ENCODE measurements around the gene CDHR2.
A peak's percentile ranks its signal among the peaks of the same experiment; 100 is the strongest.

CDHR2 gene

DNA sequence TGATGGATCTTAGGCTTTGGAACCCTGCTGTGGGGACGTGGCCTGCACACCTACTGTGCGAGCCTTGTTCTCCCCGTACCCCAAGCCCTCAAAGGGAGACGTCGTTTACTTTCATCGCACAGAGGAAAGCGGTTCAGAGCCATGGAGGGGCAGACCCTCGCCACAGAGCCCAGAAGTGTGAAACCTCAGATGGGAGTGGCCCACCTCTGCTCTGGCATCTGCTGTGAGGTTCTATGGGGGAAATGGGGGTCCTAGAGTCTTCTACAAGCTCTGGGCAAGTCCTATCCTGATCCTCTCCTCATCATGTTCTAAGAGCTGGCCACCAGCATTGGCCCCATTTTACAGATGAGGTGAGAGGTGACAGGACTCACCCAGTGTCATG is 8.2 kb upstream of the CDHR2 start:
- TF ChIP-seq, protein P1, sequence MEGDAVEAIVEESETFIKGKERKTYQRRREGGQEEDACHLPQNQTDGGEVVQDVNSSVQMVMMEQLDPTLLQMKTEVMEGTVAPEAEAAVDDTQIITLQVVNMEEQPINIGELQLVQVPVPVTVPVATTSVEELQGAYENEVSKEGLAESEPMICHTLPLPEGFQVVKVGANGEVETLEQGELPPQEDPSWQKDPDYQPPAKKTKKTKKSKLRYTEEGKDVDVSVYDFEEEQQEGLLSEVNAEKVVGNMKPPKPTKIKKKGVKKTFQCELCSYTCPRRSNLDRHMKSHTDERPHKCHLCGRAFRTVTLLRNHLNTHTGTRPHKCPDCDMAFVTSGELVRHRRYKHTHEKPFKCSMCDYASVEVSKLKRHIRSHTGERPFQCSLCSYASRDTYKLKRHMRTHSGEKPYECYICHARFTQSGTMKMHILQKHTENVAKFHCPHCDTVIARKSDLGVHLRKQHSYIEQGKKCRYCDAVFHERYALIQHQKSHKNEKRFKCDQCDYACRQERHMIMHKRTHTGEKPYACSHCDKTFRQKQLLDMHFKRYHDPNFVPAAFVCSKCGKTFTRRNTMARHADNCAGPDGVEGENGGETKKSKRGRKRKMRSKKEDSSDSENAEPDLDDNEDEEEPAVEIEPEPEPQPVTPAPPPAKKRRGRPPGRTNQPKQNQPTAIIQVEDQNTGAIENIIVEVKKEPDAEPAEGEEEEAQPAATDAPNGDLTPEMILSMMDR (IDR thresholded peaks at IDR 0.05; ENCODE audit: extremely low read depth, insufficient read depth, missing control alignments) = no peak
- in situ Hi-C loops (cut with MboI; ENCODE audit: low pct_unique_long_range_greater_than_20kb, low sequenced_read_pairs, unreplicated experiment) = no loop called here
- DNase-seq (ENCODE audit: low spot score) = no peak

DNA sequence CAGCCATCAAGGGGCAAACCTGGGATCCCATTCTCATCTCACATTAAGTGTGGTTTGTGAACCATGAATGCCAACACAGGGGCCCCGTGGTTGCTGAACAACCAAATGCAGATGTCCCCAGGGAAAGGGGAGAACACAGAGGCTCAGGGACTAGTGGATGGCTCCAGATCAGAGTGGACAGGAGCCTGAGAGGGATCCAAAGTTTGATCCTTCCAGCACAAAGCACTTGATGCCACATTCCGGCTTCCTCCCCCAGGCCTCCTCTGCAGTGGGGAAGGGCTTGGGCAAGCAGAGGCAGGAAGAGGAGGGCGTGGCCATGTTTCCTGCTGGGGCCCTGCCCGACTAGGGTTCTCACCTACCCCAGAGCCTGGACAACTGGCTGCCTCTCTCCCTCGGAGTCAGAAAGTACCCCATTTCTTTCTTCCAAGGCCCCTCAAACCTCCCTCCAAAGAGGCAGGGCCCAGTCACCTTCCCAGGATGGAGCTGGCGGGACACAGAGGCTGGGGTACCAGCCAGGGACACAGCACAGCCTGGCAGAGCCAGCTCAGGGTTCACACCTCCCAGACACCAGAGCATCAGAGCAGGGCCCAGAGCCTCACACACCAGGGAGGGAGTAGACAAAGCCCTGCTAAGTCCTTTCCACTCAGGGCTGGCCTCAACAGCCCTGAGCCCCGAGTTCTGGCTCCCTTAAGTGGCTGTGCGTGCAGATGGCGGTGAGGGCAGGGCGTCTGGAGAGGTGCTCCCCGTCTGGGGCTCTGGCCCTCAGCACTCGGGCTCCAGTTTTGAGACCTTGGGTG is 7.6 kb upstream of the CDHR2 start:
- no peak for DNase-seq (ENCODE audit: low spot score)
- TF ChIP-seq, protein P1 (IDR thresholded peaks at IDR 0.05; ENCODE audit: extremely low read depth, insufficient read depth, missing control alignments) = no peak
- in situ Hi-C loops (cut with MboI; ENCODE audit: low pct_unique_long_range_greater_than_20kb, low sequenced_read_pairs, unreplicated experiment) = no loop called here

DNA sequence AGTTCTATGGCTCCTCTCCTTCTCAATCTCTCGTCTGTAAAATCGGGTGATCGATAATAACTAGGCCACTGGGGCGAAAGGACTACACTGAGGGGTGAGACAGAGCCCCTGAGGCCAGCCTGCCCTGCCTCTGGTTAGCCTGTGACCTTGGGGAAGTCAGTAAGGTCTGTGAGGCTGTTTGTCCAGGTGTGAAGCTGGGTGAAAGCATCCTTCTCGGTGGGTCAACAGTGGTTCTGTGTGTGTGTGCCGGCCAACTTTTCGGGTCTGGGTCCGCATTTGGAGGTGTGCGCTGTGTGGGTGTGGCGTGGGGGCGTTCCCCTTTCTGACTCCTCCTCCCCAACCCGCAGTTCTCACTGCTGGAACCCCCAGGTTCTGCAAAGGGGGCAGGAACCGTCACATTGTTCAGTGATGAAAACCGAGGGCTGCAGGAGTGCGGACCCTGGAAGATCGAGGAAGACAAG is 7.0 kb upstream of the CDHR2 start:
- TF ChIP-seq, protein P1 (IDR thresholded peaks at IDR 0.05; ENCODE audit: extremely low read depth, insufficient read depth, missing control alignments) = no peak
- no peak for DNase-seq (ENCODE audit: low spot score)
- in situ Hi-C loops (cut with MboI; ENCODE audit: low pct_unique_long_range_greater_than_20kb, low sequenced_read_pairs, unreplicated experiment) = no loop called here

DNA sequence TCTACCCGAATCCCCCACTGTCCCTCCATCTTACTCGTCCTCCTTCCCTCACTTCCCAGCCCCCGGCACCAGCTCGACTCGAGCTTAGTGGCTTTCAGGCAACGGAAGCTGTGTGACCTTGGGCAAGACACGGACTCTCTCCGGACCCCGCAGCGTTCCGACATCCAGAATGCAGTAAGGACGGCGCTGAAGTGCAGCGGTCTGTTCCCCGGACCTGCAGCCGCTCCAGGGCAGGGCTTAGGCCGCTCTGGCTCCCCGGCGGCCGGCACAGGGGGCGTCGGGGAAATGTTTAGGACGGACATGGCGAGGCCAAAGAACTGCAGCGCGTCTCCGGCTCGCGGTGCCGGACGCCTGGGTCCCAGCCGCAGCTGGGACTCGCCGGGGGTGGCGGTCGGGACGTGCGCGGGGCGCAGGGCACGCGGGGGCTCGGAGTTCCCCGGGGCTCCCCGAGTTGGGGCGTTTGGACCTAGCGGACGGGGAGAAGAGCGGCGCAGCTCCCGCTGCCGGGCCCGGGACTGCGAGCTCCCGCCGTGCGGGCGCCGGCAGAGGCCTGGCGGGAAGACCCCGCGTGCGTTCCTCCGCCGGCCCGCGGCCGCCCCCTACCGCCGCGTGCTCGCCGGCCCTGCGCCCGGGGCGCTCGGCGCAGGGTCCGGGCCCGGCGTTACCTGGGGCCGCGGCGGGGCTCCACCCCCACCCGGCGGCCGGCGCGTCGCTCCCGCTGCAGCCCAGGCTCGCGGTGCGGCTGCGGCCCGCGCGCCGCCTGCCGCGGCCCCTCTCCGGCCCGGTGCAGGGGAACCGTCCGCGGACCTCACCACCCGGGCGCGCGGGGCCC is 6.3 kb upstream of the CDHR2 start:
- DNase-seq (ENCODE audit: low spot score) = peak; percentile 71
- in situ Hi-C loops (cut with MboI; ENCODE audit: low pct_unique_long_range_greater_than_20kb, low sequenced_read_pairs, unreplicated experiment) = no loop called here
- TF ChIP-seq, protein P1 (IDR thresholded peaks at IDR 0.05; ENCODE audit: extremely low read depth, insufficient read depth, missing control alignments) = peak; percentile 64

DNA sequence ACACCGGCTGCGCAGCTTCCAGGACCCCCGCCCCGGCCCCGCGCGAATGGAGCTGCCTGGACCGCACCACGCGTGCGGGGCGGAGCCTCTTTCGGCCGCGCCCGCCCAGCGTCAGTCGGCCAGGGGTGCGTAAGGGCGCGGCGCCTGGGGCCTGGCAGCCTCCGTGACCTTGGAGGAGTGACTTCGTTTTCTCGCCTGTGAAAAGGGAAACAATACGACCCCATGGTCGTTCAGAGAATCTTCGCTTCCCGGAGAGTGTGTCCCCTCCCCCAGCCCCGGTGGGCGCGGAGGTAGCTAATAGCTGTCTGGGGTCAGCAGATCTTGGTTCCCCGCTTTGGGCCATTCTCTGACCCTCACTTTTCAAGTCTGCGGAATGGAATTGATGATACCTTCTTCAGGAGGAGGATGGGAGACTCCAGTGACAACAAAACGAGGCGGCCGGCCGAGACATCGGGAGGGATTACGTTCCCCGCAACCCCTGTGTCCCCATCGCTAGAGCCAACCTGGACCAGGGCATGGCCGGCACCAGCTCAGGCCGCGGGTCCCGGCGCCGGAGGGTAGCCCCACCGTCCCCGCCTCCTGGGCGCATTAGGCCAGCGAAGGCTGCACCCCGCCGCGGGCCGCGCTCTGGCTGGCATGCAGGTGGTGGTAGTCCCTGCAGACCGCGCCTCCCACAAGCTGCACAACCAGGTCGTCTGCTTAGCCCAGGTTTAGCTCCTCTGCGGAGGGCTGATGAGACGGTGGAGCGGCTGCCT is 5.5 kb upstream of the CDHR2 start:
- TF ChIP-seq, protein P1 (IDR thresholded peaks at IDR 0.05; ENCODE audit: extremely low read depth, insufficient read depth, missing control alignments) = no peak
- in situ Hi-C loops (cut with MboI; ENCODE audit: low pct_unique_long_range_greater_than_20kb, low sequenced_read_pairs, unreplicated experiment) = no loop called here
- DNase-seq (ENCODE audit: low spot score) = peak; percentile 80

DNA sequence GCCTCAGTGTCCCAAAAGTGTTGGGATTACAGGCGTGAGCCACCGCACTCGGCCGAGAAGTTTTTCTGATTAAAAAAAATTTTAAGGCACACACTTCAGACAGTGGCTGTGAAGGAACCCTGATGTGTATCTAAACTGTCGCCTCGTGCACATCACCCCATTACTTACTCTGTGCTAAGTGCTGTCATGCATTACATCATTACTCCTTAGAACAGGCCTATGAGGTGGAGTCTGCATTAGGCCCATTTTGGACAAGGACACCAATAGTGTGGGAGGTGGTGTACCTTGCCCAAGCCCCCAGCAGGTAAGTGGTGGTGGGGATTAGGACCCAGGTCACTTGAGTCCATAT is 3.8 kb upstream of the CDHR2 start:
- in situ Hi-C loops (cut with MboI; ENCODE audit: low pct_unique_long_range_greater_than_20kb, low sequenced_read_pairs, unreplicated experiment) = no loop called here
- no peak for DNase-seq (ENCODE audit: low spot score)
- TF ChIP-seq, protein P1 (IDR thresholded peaks at IDR 0.05; ENCODE audit: extremely low read depth, insufficient read depth, missing control alignments) = no peak

Data from GM13977 (cell line).